Left ventricle myocardium superior (tissue), 1 donor: Measurements from ENCODE around the gene PSMA5. TPM values are rescaled to one million over a fixed set of nuclear protein-coding genes. Genes with fewer than 3 reads are reported as not detected.
"Not testable (repeated sequence)": the region's sequence is repeated elsewhere in the genome, so short reads cannot be mapped to it uniquely, and the experiment has no call there.

Experiments used
- ATAC-seq: fragments of 200-7000 bp; cut with Tn5 transposase; one replicate; pipeline ENCODE4 v1.9.1; 2020; ENCODE audit warnings: mild to moderate bottlenecking, moderate library complexity
- DNase-seq: peaks from one replicate; pipeline ENCODE4 v3.0.0-alpha.2; 2020
- intact Hi-C: fragments of 100-400 bp; cut with micrococcal nuclease; formaldehyde crosslinking; loops from one replicate; pipeline ENCODE4 v1.11.0; 2022
- total RNA-seq: library from RNA; stranded (reverse); fragmentation: NEBNext Ultra II Directional; extraction: Animal tissue kit (Norgen Biotek cat#: 25700); gene quantifications from one replicate; pipeline ENCODE4 v1.2.1, GENCODE V29; 2021
- donor health status: DM: no; HTN: yes; CAD: no; lungs with severe emphysema.

PSMA5 gene
- total RNA-seq, 1 donor from 2014 or later, result 50.8 TPM

DNA sequence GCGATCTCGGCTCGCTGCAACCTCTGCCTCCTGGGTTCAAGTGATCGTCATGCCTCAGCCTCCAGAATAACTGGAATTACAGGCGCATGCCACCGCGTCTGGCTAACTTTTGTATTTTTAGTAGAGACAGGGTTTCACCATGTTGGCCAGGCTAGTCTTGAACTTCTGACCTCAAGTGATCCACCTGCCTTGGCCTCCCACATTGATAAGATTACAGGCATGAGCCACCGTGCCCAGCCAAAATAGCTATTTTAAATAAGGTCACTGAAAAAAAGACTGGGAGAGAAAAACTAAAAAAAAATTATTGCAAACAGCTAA is 31.0 kb downstream of the PSMA5 start:
- intact Hi-C loops, ATAC-seq: not testable (repeated sequence)
- DNase-seq, result peak; percentile 38

GRCh38 chr1:109394591-109395281 is 31.5 kb downstream of the PSMA5 start:
- DNase-seq (no peak), ATAC-seq (no peak)
- intact Hi-C loops, result no loop called here

- intact Hi-C loops, result no loop called here
- DNase-seq (no peak), ATAC-seq (no peak)
Observed at GRCh38 chr1:109393617-109394233, 32.5 kb downstream of the PSMA5 start.

- DNase-seq (peak; percentile 79), ATAC-seq (peak; percentile 80)
- intact Hi-C loops, result no loop called here
Observed at GRCh38 chr1:109392788-109393616, 33.2 kb downstream of the PSMA5 start.

DNA sequence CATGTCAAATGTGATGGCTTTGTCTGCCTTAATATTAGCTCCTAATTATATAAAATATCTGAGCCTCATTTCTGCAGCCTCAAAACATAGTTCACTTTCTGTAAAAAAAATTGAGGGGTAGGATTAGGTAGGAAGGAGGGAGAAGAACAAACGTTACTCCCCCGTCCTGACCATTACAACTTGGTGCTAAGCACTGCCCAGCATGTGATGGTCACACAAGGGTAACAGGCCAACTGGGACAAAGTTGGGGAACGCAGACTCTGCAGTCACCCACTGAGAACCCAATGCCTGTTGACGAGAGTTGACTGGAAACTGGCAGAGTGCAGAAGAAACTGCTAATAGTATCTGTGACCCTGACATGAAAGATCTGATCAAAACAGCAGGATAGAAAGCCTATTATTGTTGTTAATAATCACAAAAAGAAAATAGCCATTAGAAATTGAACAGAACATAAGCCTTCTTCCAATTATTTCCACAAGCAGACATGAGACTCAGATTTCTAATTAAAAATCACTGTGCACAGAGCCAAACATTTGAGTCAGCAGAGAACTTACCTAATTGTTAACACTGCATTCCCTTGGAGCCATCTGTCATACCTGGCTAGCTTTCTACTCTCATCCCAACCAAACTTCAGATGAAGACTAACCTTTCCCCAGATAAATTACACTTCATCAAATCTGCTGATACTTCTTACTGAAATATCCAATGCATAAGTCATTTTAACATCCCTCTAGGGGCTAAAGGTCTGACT is 34.0 kb downstream of the PSMA5 start:
- intact Hi-C loops, result no loop called here
- ATAC-seq, result peak; percentile 78
- DNase-seq, result peak; percentile 49

- intact Hi-C loops, result no loop called here
- ATAC-seq (no peak), DNase-seq (no peak)
Observed at GRCh38 chr1:109391626-109392025, 34.6 kb downstream of the PSMA5 start.

GRCh38 chr1:109391157-109391556 is 35.1 kb downstream of the PSMA5 start:
- ATAC-seq (peak; percentile 7), DNase-seq (no peak)
- intact Hi-C loops, result no loop called here

DNA sequence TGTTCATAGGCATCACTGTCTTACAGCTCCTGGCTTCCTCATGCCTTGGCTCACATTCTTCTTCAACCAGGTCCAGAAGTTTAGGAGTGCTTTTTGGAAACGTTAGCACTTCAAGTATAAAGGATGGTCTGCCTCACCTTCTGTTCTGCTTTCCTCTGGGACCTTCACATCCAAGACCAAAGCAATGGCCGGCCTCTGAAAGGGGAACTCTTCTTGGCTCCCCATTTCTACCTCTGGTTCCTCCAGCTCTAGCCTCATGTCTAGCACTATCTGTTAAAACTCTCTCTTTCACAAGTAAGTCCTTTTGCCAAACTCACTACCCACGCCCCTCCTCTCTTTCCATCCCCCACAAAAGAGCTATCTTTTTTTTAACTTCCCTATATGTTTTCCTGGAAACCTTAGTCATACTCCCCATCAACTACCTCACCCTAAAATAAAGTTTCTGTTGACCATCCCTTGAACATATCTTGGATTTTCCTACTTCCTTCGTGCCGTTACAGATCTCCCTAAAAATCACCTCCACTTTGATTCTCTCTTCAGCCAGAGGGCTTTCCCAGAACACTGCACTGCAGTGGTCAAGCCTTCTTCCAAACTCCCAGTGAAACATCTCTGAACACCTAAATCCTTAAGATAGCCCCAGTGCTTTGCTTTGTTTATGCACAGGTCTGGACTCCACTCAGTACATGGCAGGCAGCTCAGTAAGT is 36.5 kb downstream of the PSMA5 start:
- ATAC-seq, result no peak

DNA sequence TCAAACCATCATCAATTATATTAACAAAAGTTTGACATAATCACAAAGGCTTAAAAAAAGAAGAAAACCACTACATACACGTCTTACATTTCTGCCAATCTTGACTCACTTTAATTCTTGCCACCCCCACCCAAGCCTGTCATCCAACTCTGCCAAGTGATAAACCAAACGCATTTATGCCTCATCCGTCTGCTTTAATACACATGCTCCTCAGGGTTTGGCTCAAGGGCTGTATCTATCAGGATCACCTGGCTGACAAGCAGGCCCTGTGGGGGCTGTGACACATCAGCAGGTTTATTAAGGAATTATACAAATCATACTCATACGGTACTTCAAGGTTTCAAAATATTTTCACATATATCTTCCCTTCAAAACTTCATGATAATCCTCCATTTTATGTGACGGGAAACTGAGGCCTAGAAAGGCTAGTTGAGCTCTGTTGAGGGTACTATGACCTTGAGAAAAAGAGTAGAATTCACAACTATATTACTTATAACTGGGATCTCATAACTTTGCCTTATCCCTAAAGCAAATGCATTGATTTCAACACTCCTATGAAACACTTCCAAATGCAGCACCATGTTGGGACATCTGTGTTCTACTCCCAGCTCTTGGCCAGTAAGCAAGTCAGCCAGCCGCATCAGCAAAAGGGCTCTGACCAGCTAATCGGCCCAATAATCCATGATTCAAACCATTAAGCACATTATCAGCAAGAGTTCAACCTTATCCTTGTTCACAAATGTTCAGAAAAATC is 37.2 kb downstream of the PSMA5 start:
- ATAC-seq, result no peak
- intact Hi-C loops, result no loop called here
- no peak for DNase-seq

More for the DNA sequence above, 36.5 kb downstream of the PSMA5 start:
- intact Hi-C loops, result no loop called here
- DNase-seq, result no peak

GRCh38 chr1:109388208-109388711 is 38.0 kb downstream of the PSMA5 start:
- no peak for DNase-seq
- intact Hi-C loops, result no loop called here
- ATAC-seq, result no peak

DNA sequence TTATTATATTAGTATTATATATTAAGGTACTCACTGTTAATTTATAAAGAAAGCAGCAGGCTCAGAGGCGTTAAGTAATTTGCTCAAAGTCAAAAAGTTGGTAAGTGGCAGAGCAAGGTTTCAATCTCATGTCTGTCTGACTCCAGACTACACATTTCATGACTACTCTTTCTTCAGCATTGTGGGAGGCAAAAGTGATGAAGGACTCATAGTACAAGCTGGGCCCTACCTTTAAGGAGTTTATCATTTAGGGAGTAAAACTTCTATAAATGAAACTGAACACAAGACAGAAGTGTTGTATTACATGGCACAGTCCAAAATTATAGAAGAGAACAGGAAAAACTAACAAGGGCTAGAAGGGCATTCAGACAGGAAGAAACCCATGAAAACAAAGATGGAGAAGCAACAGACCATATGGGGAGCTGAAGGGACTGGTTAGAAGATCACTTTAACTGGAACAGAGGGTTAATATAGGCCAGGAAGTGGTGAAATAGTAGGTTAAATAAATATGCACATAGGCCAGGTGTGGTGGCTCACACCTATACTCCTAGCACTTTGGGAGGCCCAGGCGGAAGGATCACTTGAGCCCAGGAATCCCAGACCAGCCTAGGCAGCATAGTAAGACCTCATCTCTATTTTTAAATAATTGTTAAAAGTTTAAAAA is 40.1 kb downstream of the PSMA5 start:
- ATAC-seq (no peak), DNase-seq (no peak)
- intact Hi-C loops, result no loop called here

GRCh38 chr1:109385417-109385816 is 40.8 kb downstream of the PSMA5 start:
- intact Hi-C loops, result no loop called here
- peak; percentile 46 for DNase-seq
- peak; percentile 86 for ATAC-seq

DNA sequence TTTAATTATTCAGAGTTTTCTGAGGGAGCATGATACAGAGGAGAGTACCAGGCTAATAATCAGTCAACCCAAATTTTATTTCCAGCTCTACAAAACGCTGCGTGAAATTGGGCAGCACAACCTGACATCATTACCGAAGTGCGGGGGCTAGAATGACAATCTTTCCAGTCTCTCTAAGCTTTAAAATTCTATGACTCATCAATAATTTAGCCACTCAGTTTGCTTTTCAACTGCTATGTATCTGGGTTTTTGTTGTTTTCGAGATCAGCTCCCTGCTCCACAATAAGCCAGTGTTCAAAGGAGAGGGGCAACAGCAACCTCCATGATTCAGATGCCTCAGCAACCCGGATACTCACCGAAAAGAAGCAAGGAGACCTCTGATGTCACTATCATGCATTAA is 42.4 kb downstream of the PSMA5 start:
- DNase-seq (no peak), ATAC-seq (no peak)
- intact Hi-C loops, result no loop called here

DNA sequence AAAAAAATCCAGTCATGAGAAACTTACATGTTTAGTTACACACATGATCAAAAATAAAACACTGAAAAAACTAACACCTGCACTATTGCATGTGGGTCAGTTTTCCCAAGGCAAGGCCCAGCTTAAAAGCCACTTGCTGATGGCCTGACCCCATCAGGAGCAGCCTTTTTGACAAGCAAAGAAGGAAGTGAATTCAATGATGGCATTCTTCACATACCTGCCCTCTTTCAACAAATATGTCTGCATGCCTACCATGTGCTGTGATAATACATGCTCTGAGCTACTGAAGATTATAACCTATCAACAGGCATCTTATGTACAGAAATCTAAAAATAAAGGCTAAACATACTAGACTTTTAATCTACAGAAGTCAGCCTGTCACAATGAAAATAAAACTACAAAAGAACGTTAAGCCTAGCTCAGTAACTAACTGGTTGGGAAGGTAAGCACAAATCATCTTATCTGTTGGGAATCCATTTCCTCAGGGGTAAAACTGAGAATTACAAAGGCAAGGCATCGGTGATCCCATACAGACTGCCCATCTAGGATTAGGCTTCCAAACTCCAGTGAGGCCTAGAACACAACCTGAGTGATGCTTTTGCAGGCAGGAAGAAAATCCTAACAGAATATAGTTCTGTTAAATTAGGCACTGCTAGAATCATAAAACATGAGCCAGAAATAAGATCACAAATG is 43.0 kb downstream of the PSMA5 start:
- no peak for ATAC-seq
- no peak for DNase-seq
- intact Hi-C loops, result no loop called here

GRCh38 chr1:109381573-109381972 is 44.7 kb downstream of the PSMA5 start:
- DNase-seq, result no peak
- intact Hi-C loops, result no loop called here

GRCh38 chr1:109379907-109380306 is 46.3 kb downstream of the PSMA5 start:
- intact Hi-C loops, result no loop called here
- ATAC-seq (no peak), DNase-seq (no peak)

More at GRCh38 chr1:109381573-109381972, 44.7 kb downstream of the PSMA5 start:
- peak; percentile 15 for ATAC-seq

DNA sequence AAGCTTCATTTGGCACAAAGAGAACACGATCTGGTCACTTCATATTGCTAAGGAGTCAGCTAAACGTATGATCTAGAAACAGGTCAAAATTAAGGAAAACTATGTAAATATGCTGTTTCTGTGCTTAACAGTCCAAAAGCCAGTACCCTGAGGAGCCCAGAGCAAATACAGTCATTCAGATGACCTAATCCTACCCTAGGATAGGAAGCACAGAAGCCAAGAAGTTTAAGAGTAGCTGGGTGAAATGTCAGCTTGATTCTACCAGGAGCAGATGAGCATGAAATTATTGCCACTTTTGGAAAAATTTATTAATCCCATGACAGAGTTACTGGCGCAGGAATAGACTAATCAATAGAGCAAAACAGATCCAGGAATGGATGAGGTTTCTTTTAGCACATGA is 46.8 kb downstream of the PSMA5 start:
- DNase-seq (no peak), ATAC-seq (peak; percentile 15)
- intact Hi-C loops, result no loop called here
